ENCODE results near the gene PCGF2.

- no peak for TF ChIP-seq CTCF (IDR thresholded peaks at IDR 0.05; ENCODE audit: control extremely low read depth in 1 of 3, insufficient read depth in 1 of 3, low read depth in 1 of 3, low read length in 3 of 3)
- no peak for TF ChIP-seq CREB1 (IDR thresholded peaks at IDR 0.05)
- TF ChIP-seq EZH2 (IDR thresholded peaks at IDR 0.05; ENCODE audit: low read depth, low read length, severe bottlenecking) = no peak
- TF ChIP-seq HDAC6 (IDR thresholded peaks at IDR 0.05; ENCODE audit: low read depth, low read length) = no peak
- TF ChIP-seq NRF1 (IDR thresholded peaks at IDR 0.05; ENCODE audit: low read depth, low read length) = no peak
- no peak for TF ChIP-seq GTF2F1 (IDR thresholded peaks at IDR 0.05; ENCODE audit: borderline replicate concordance, low read depth, low read length)
- TF ChIP-seq BCL11A (IDR thresholded peaks at IDR 0.05; ENCODE audit: low read depth in 2 of 2, low read length in 2 of 2) = no peak
- TF ChIP-seq POLR2A (IDR thresholded peaks at IDR 0.05; ENCODE audit: control extremely low read depth in 1 of 2, low read depth in 2 of 2, low read length in 2 of 2) = no peak
- TF ChIP-seq MAFK (IDR thresholded peaks at IDR 0.05; ENCODE audit: low read depth, low read length) = no peak
Observed at GRCh38 chr17:38777641-38778250, 29.6 kb upstream of the PCGF2 start.
